OCI-LY3 (cell line): ENCODE results near the gene UNC5CL.

Experiments used
- EZH2phosphoT487 ChIP-seq: fragments of 200-600 bp; shearing (Covaris generic); IDR thresholded peaks from 2 replicates; pipeline ENCODE4 v1.6.1; 2018; ENCODE audit warnings: antibody characterized with exemption, mixed run types, low read depth
- TF ChIP-seq, protein P1 (sequence below): fragments of 200-600, 300-600 bp; sonication (generic); IDR thresholded peaks from 2 replicates; pipeline ENCODE4 v1.5.1; 2014; ENCODE audit warnings: antibody characterized with exemption, low read length, low read depth

DNA sequence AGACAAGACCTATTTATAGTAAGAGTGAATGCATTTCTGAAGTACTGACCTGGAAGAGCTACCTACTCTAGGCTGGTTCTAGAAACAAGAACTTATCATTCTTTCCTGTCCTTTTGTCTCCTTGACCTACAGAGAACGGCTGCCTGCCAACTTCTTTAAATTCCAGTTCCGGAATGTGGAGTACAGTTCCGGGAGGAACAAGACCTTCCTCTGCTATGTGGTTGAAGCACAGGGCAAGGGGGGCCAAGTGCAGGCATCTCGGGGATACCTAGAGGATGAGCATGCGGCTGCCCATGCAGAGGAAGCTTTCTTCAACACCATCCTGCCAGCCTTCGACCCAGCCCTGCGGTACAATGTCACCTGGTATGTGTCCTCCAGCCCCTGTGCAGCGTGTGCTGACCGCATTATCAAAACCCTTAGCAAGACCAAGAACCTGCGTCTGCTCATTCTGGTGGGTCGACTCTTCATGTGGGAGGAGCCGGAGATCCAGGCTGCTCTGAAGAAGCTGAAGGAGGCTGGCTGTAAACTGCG is 22.2 kb upstream of the UNC5CL start:
- TF ChIP-seq, protein P1, sequence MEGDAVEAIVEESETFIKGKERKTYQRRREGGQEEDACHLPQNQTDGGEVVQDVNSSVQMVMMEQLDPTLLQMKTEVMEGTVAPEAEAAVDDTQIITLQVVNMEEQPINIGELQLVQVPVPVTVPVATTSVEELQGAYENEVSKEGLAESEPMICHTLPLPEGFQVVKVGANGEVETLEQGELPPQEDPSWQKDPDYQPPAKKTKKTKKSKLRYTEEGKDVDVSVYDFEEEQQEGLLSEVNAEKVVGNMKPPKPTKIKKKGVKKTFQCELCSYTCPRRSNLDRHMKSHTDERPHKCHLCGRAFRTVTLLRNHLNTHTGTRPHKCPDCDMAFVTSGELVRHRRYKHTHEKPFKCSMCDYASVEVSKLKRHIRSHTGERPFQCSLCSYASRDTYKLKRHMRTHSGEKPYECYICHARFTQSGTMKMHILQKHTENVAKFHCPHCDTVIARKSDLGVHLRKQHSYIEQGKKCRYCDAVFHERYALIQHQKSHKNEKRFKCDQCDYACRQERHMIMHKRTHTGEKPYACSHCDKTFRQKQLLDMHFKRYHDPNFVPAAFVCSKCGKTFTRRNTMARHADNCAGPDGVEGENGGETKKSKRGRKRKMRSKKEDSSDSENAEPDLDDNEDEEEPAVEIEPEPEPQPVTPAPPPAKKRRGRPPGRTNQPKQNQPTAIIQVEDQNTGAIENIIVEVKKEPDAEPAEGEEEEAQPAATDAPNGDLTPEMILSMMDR = no peak
- no peak for TF ChIP-seq EZH2phosphoT487
